Type B pancreatic cell (in vitro differentiated cells): ENCODE measurements around the gene MCIDAS. TPM values are rescaled to one million over a fixed set of nuclear protein-coding genes. Genes with fewer than 3 reads are reported as not detected.

Experiments used
- DNase-seq: peaks from one replicate; pipeline ENCODE4 v3.0.0; 2021; ENCODE audit warnings: mixed read lengths; ENCODE audit not compliant: unreplicated experiment; ENCODE audit errors: extremely low spot score
- H3K27ac Mint-ChIP-seq: 2 replicates; pipeline ENCODE4 v1.8.0; 2021; ENCODE audit warnings: mild to moderate bottlenecking, mixed read lengths
- H3K27me3 Mint-ChIP-seq: 2 replicates; pipeline ENCODE4 v1.8.0; 2021; ENCODE audit warnings: mixed read lengths
- H3K36me3 Mint-ChIP-seq: 2 replicates; pipeline ENCODE4 v1.8.0; 2021; ENCODE audit warnings: mixed read lengths
- H3K4me1 Mint-ChIP-seq: one replicate; pipeline ENCODE4 v1.8.0; 2021; ENCODE audit warnings: mixed read lengths; ENCODE audit not compliant: unreplicated experiment
- H3K4me3 Mint-ChIP-seq: 2 replicates; pipeline ENCODE4 v1.8.0; 2021; ENCODE audit warnings: mild to moderate bottlenecking, mixed read lengths
- H3K9me3 Mint-ChIP-seq: 2 replicates; pipeline ENCODE4 v1.8.0; 2021; ENCODE audit warnings: mixed read lengths
- total RNA-seq: library from RNA; stranded (reverse); gene quantifications from 2 replicates; pipeline ENCODE4 v1.2.1, GENCODE V29; 2021; ENCODE audit warnings: low replicate concordance
- TF ChIP-seq, protein P1 (sequence below): fragments of 200-600 bp; sonication (generic); conservative IDR thresholded peaks from 2 replicates; pipeline ENCODE4 v1.5.0; 2021; ENCODE audit warnings: antibody characterized with exemption, mild to moderate bottlenecking

MCIDAS gene
- total RNA-seq, 1 donor from 2014 or later = 0.36 TPM

DNA sequence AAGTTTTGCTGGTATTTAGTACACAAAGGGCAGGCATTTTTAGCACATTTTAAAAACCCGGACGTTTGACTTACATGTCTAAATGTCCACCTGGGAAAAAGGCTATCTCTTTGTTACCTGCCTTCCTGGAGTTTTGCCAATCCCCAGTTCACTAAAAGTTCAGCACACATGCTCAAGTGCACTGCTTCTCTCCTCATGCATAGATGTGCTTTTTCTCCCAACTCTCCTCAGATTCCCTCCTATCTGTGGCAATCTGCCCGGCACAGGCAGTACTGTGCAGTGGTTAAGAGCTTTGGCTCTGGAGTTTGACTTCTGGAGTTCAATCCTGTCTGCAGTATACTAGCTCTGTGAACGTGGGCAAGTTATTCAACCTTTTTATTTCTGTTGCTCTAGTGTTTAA lies 14.6 kb upstream of the MCIDAS start:
- DNase-seq = no peak
- Mint-ChIP-seq H3K4me1 (no peaks in the 10 kb centered on the region), H3K27me3 (peaks cover 31% of the 10 kb centered on the region), H3K9me3 (no peaks in the 10 kb centered on the region), H3K36me3 (no peaks in the 10 kb centered on the region), H3K27ac (no peak overlapping the region), H3K4me3 (no peak overlapping the region)
- TF ChIP-seq, protein P1, sequence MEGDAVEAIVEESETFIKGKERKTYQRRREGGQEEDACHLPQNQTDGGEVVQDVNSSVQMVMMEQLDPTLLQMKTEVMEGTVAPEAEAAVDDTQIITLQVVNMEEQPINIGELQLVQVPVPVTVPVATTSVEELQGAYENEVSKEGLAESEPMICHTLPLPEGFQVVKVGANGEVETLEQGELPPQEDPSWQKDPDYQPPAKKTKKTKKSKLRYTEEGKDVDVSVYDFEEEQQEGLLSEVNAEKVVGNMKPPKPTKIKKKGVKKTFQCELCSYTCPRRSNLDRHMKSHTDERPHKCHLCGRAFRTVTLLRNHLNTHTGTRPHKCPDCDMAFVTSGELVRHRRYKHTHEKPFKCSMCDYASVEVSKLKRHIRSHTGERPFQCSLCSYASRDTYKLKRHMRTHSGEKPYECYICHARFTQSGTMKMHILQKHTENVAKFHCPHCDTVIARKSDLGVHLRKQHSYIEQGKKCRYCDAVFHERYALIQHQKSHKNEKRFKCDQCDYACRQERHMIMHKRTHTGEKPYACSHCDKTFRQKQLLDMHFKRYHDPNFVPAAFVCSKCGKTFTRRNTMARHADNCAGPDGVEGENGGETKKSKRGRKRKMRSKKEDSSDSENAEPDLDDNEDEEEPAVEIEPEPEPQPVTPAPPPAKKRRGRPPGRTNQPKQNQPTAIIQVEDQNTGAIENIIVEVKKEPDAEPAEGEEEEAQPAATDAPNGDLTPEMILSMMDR = no peak

DNA sequence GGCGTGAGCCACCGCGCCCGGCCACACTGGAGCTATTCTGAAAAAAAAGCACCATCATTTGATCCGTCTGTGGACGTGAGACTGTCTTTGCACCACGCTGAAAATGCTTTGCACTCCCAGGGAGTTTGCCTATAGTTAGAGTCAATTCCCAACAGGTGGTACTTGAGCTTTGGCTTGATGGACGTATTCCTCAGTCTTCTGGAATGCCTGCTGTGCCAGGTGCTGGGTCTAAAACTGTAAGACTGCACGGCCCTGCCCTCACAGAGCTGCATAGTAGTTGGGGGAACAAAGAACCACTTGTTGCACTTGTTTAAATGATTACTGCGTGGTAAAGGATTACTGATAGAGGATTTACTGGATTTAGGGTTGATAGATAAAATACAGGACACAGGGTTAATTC lies 9.7 kb upstream of the MCIDAS start:
- Mint-ChIP-seq H3K4me3 (no peak overlapping the region), H3K9me3 (no peaks in the 10 kb centered on the region), H3K36me3 (no peaks in the 10 kb centered on the region), H3K27ac (no peak overlapping the region), H3K27me3 (peaks cover 59% of the 10 kb centered on the region), H3K4me1 (peaks cover 5% of the 10 kb centered on the region)
- TF ChIP-seq, protein P1 = no peak
- DNase-seq = no peak

DNA sequence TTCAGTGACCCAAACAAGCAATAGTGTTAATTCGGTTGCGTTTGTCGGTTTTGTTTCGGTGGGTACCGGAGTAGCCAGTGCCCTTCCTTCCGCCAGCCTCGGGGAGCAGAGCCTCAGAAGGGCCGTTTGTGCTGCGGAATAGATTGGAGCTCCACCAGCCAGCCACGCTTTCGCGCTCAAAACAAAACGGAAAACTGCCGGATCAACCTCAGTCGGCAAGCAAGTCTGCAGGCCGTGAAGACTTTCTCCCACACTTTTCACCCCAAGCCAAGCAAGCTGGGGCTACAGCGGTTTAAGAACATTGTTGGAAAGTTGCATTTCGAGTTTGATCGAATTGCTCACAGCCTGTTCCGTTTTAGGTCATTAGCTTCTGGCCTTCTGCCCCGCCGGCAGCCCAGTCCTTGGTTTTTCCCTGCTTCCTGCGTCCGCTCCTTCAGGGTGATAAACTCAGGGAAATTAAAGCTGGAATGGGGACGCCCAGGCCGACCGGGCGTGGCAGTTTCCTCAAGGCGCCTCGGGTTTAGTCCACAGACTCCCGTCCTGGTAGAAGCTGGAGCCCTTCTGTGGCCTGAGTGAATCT lies 7.1 kb upstream of the MCIDAS start:
- no peak for DNase-seq
- H3K36me3 Mint-ChIP-seq = no peaks in the 10 kb centered on the region

DNA sequence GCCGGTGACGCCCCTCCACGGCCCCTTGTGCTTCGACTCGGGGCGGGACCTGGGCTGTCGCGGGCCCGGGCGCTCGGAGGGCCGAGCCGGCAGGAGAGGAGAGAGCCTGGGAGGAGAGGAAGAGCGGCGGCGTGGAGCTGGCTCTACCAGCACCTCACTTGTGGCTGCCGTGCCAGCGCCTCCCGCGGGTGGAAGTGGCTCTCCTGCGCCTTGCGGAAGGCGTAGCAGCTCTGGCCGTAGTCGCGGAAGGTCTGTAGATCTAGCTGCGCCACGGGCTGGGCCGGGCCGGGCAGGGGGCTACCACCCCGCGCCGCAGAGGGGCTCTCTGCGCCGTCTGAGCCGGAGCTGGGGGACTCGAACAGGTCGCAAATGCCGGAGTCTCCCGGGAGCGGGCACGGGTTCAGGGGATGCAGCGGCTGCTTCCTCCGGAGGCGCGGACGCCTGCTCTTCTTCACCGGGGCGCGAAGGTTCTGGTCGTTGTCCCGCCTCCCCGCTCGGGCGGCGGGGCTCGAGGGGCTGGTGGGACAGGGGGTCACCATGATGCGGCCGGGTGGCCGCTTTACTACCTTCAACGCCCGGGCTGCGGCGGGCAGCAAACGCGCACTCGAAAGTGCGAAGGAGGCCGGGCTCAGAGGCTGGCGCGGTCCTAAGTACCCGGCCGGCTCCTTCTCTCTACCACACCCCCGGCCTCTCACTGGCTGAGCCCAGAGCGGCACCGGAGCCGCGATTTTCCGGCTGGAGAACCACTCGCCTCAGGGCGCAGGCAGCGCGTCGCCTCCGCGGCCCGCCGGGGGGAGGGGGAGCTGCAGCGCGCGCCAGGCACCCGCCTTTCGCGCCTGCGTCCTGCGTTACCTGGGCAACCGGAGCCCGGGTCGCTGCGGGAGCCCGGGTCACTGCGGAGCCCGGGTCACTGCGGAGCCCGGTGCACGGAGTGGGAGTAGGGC lies 6.1 kb upstream of the MCIDAS start, which contains the start of gene CCNO:
Gene CCNO (minus strand): TSS at position 624 of the 944 bp plus-strand sequence. CDS start 85 bp downstream, at position 539.
- Mint-ChIP-seq H3K36me3 (no peaks in the 10 kb centered on the region), H3K27ac (peak within 1 kb of the TSS; percentile 63), H3K9me3 (no peaks in the 10 kb centered on the region), H3K4me1 (peaks cover 5% of the 10 kb centered on the region), H3K4me3 (peak within 1 kb of the TSS; percentile 92), H3K27me3 (peaks cover 81% of the 10 kb centered on the region)
- TF ChIP-seq, protein P1 = no peak
- DNase-seq = peak; percentile 76

More for the DNA sequence above, 7.1 kb upstream of the MCIDAS start:
- peaks cover 78% of the 10 kb centered on the region for H3K27me3 Mint-ChIP-seq
- TF ChIP-seq, protein P1 = no peak
- H3K27ac Mint-ChIP-seq = peak overlapping the region; percentile 63
- no peaks in the 10 kb centered on the region for H3K9me3 Mint-ChIP-seq
- H3K4me3 Mint-ChIP-seq = peak overlapping the region; percentile 92
- H3K4me1 Mint-ChIP-seq = peaks cover 5% of the 10 kb centered on the region

DNA sequence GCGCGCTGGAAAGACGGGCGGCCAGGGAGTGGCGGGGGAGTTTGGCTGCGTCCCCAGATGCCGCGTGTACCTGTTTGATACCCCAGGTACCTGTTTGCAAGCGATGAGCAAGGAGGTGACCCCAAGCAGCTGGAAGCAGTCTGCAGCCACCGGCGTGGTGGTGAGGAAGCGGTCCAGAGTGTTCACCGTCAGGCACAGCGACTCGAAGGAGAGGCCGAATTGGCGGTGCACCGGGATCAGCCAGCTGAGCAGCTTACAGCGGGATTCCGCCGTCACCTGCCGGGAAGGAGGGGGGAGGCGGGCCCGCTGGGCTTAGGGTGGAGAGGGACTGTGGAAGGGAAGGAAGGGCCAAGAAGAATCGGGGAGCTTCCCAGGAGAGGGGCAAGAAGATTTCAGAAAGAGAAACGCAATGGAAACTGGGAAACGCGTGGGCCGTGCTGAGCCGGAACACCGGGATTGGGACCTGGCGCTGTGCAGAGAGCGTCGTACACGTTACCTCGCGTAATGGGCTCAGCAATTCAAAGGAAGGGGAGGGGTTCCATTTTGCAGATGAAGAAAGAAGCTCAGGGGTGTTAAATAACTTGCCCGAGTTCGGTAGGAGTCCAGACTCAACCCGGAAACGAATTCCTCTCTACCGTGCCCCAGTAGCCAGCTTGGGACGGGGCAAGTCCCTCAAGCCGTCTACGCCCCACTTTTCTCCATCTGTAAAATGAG lies 5.3 kb upstream of the MCIDAS start:
- DNase-seq = no peak
- Mint-ChIP-seq H3K36me3 (no peaks in the 10 kb centered on the region), H3K4me1 (peaks cover 10% of the 10 kb centered on the region), H3K4me3 (peak overlapping the region; percentile 92), H3K27me3 (peaks cover 83% of the 10 kb centered on the region), H3K9me3 (no peaks in the 10 kb centered on the region), H3K27ac (peak overlapping the region; percentile 44)
- TF ChIP-seq, protein P1 = no peak
